Measurements from ENCODE around the gene MYBPHL. TPM values are rescaled to one million over a fixed set of nuclear protein-coding genes. Genes with fewer than 3 reads are reported as not detected.
A peak's percentile ranks its signal among the peaks of the same experiment; 100 is the strongest.

MYBPHL gene
- total and polyA plus RNA-seq, 2 of the 13 experiments (the other 11 are each of a cell fraction or from before 2014, with no cell fraction given), result 3.7 to 3.8 TPM

DNA sequence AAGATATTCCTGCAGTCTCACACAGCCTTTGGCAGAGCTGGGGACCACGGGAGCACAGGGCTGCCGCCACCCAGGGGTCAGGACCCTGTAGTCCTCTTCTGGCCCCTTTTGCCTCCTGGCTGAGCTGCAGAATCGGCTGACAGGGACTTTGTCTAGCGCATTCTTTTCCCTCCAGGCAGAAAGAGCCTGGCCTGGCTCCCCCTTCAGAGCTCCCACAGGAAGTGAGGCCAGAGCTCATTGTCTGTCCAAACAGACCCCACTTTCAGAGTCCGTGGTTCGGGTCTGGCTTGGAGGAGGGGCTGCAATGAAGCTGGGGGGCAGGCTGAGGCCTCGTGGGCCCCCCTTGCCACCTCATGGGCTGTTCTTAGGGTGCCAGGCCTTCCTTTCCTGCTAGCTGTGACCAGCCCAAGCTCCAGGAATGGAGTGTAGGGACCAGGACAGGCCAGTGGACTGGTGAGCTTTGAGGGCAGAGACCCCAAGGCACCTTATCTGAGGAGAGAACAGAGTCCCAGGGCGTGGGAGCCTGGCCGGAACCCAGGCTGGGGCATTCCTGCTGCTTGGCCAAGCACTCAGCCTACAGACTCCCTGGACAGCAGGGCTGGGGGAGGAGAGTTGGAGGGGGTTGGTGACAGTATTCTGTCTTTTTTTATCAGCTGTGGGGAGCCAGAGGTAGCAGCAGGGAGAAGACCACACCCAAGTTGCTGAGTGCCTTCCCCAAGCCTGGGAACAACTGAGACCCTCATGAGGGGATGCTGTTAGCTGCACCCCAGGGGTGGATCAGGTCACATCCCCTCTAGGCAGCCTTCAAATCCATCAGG, 52.8 kb downstream of the MYBPHL start (continued):
- TF ChIP-seq PTBP1 (IDR thresholded peaks at IDR 0.05; ENCODE audit: low read depth, low read length, poor library complexity, severe bottlenecking) (no peak), ZNF430 (CRISPR knock-in tag; IDR thresholded peaks at IDR 0.05) (peak; percentile 26; the same call in 1 of the 2 replicates), AGO1 (IDR thresholded peaks at IDR 0.05; ENCODE audit: low read depth, low read length, poor library complexity, severe bottlenecking) (no peak), SMAD3 (CRISPR knock-in tag; IDR thresholded peaks at IDR 0.05) (no peak), ZNF12 (CRISPR knock-in tag; IDR thresholded peaks at IDR 0.05) (no peak), MIXL1 (CRISPR knock-in tag; IDR thresholded peaks at IDR 0.05) (0 out of 2 replicates have a peak, but pooled peaks have one; percentile 19), HOXA7 (CRISPR knock-in tag; IDR thresholded peaks at IDR 0.05) (no peak), ZNF337 (CRISPR knock-in tag; IDR thresholded peaks at IDR 0.05; ENCODE audit: borderline replicate concordance, low read depth) (no peak), SRF (IDR thresholded peaks at IDR 0.05; ENCODE audit: low read depth, low read length) (no peak), RAD51 (IDR thresholded peaks at IDR 0.05; ENCODE audit: borderline replicate concordance) (no peak), ARNT (IDR thresholded peaks at IDR 0.05) (no peak), ZBTB3 (CRISPR knock-in tag; IDR thresholded peaks at IDR 0.05; ENCODE audit: borderline replicate concordance, low read depth) (no peak), PHF8 (CRISPR knock-in tag; IDR thresholded peaks at IDR 0.05) (no peak), XBP1 (CRISPR knock-in tag; IDR thresholded peaks at IDR 0.05) (no peak), POLR2A (IDR thresholded peaks at IDR 0.05; ENCODE audit: insufficient read depth in 1 of 2, low read depth in 2 of 2, low read length in 2 of 2) (no peak)
- TF ChIP-seq, protein P1, sequence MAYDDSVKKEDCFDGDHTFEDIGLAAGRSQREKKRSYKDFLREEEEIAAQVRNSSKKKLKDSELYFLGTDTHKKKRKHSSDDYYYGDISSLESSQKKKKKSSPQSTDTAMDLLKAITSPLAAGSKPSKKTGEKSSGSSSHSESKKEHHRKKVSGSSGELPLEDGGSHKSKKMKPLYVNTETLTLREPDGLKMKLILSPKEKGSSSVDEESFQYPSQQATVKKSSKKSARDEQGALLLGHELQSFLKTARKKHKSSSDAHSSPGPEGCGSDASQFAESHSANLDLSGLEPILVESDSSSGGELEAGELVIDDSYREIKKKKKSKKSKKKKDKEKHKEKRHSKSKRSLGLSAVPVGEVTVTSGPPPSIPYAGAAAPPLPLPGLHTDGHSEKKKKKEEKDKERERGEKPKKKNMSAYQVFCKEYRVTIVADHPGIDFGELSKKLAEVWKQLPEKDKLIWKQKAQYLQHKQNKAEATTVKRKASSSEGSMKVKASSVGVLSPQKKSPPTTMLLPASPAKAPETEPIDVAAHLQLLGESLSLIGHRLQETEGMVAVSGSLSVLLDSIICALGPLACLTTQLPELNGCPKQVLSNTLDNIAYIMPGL (CRISPR knock-in tag; IDR thresholded peaks at IDR 0.05; ENCODE audit: borderline replicate concordance in 1 of 2, low read depth in 1 of 2), result 0 out of 4 replicates have a peak, but pooled peaks of 1 of the 2 experiments have one; percentile 43
- TF ChIP-seq, protein P2, sequence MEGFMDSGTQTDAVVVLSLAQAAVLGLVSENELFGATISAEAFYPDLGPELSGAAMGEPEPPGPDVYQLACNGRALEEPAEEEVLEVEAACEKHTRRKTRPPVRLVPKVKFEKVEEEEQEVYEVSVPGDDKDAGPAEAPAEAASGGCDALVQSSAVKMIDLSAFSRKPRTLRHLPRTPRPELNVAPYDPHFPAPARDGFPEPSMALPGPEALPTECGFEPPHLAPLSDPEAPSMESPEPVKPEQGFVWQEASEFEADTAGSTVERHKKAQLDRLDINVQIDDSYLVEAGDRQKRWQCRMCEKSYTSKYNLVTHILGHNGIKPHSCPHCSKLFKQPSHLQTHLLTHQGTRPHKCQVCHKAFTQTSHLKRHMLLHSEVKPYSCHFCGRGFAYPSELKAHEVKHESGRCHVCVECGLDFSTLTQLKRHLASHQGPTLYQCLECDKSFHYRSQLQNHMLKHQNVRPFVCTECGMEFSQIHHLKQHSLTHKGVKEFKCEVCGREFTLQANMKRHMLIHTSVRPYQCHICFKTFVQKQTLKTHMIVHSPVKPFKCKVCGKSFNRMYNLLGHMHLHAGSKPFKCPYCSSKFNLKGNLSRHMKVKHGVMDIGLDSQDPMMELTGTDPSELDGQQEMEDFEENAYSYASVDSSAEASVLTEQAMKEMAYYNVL (CRISPR knock-in tag; IDR thresholded peaks at IDR 0.05; ENCODE audit: borderline replicate concordance), result no peak
- TF ChIP-seq, protein P3, sequence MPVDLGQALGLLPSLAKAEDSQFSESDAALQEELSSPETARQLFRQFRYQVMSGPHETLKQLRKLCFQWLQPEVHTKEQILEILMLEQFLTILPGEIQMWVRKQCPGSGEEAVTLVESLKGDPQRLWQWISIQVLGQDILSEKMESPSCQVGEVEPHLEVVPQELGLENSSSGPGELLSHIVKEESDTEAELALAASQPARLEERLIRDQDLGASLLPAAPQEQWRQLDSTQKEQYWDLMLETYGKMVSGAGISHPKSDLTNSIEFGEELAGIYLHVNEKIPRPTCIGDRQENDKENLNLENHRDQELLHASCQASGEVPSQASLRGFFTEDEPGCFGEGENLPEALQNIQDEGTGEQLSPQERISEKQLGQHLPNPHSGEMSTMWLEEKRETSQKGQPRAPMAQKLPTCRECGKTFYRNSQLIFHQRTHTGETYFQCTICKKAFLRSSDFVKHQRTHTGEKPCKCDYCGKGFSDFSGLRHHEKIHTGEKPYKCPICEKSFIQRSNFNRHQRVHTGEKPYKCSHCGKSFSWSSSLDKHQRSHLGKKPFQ (CRISPR knock-in tag; IDR thresholded peaks at IDR 0.05; ENCODE audit: insufficient replicate concordance), result no peak
- TF ChIP-seq, protein P4, sequence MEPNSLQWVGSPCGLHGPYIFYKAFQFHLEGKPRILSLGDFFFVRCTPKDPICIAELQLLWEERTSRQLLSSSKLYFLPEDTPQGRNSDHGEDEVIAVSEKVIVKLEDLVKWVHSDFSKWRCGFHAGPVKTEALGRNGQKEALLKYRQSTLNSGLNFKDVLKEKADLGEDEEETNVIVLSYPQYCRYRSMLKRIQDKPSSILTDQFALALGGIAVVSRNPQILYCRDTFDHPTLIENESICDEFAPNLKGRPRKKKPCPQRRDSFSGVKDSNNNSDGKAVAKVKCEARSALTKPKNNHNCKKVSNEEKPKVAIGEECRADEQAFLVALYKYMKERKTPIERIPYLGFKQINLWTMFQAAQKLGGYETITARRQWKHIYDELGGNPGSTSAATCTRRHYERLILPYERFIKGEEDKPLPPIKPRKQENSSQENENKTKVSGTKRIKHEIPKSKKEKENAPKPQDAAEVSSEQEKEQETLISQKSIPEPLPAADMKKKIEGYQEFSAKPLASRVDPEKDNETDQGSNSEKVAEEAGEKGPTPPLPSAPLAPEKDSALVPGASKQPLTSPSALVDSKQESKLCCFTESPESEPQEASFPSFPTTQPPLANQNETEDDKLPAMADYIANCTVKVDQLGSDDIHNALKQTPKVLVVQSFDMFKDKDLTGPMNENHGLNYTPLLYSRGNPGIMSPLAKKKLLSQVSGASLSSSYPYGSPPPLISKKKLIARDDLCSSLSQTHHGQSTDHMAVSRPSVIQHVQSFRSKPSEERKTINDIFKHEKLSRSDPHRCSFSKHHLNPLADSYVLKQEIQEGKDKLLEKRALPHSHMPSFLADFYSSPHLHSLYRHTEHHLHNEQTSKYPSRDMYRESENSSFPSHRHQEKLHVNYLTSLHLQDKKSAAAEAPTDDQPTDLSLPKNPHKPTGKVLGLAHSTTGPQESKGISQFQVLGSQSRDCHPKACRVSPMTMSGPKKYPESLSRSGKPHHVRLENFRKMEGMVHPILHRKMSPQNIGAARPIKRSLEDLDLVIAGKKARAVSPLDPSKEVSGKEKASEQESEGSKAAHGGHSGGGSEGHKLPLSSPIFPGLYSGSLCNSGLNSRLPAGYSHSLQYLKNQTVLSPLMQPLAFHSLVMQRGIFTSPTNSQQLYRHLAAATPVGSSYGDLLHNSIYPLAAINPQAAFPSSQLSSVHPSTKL (CRISPR knock-in tag; IDR thresholded peaks at IDR 0.05), result peak; percentile 30; the same call in 1 of the 2 replicates
